ENCODE data around the gene AS3MT. TPM values are rescaled to one million over a fixed set of nuclear protein-coding genes. Genes with fewer than 3 reads are reported as not detected.
"Not testable (repeated sequence)": the region's sequence is repeated elsewhere in the genome, so short reads cannot be mapped to it uniquely, and the experiment has no call there.

The AS3MT gene
- total RNA-seq, 1 donor from 2014 or later: 0.36 TPM

DNA sequence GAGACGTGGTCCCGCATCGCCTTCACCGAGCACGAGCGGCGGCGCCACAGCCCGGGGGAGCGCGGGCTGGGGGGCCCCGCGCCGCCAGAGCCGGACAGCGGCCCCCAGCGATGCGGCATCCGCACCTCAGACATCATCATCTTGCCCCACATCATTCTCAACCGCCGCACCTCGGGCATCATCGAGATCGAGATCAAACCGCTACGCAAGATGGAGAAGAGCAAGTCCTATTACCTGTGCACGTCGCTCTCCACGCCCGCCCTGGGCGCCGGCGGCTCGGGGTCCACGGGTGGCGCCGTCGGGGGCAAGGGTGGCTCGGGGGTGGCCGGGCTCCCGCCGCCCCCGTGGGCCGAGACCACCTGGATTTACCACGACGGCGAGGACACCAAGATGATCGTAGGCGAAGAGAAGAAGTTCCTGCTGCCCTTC, 49.6 kb downstream of the AS3MT start:
- intact Hi-C loops (cut with micrococcal nuclease): loop anchor here (1.0 to 10.0 kb wide), 10 partner anchors 65 to 674 kb away; partner anchors contain the start of genes ACTR1A, ARL3, ATP5MK and BORCS7

DNA sequence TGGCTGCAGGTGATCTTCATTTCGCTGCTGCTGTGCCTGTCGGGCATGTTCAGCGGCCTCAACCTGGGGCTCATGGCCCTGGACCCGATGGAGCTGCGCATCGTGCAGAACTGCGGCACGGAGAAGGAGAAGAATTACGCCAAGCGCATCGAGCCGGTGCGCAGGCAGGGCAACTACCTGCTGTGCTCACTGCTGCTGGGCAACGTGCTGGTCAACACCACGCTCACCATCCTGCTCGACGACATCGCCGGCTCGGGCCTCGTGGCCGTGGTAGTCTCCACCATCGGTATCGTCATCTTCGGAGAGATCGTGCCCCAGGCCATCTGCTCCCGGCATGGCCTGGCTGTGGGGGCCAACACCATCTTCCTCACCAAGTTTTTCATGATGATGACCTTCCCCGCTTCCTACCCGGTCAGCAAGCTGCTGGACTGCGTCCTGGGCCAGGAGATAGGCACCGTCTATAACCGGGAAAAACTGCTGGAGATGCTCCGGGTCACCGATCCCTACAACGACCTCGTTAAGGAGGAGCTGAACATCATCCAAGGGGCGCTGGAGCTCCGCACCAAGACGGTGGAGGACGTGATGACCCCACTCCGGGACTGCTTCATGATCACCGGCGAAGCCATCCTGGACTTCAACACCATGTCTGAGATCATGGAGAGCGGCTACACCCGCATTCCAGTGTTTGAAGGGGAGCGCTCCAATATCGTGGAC, 50.1 kb downstream of the AS3MT start:
- intact Hi-C loops (cut with micrococcal nuclease): loop anchor here (5.0 to 10.0 kb wide), 2 partner anchors 277 to 565 kb away; partner anchors contain the start of gene TRIM8

DNA sequence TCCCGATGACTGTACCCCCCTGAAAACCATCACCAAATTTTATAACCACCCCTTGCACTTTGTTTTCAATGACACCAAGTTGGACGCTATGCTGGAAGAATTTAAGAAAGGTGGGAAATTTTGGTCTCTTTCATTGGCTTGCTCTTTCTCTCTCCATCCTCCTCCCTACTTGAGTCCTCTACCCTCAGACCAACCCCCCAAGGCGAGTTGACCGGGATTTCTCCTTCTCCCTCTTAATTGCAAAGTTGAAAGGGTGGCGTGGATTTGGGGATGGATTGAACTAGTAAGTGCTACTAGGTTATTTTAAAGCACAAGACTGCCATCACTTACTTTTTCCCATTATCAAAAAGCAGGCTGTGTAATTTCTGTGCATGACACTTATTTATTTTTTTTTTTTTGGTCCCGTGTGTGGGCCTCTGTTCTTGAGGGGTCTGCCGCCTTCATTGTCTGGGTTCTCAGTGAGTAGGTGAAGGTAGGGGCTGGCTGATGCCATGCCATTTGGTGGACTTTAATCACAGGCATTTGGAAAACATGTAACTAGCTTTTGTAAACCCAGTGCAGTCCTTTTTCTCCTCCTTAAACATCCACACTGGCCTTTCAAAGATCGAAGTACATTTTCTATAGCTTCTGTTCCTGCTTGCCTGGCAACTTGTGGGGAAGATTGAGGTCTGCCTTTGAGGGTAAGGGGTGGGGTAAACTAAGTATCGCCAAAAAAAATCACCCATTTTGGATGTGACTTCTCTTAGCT, 50.9 kb downstream of the AS3MT start:
- intact Hi-C loops (cut with micrococcal nuclease): loop anchor here (5.0 to 10.0 kb wide), 2 partner anchors 278 to 565 kb away; partner anchors contain the start of gene TRIM8

DNA sequence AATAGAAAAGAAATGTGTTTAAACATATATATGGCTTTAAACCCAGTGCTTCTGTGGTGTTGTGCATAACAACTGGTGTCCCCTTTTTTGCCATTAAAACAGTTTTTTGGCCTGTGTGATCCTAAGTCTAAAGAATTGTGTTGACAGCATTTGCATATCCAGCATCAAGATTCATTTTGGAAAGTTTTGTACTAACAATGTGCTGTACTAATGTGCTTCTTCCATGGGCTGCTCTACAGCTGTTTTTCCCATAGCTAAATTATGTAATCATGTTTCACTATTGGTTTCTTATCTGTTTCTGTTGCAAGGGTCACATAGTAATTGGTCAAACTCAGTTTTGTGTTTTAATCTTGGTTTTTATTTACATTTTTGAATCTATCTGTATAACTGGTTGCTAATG, 54.3 kb downstream of the AS3MT start:
- intact Hi-C loops (cut with micrococcal nuclease): no loop called here

DNA sequence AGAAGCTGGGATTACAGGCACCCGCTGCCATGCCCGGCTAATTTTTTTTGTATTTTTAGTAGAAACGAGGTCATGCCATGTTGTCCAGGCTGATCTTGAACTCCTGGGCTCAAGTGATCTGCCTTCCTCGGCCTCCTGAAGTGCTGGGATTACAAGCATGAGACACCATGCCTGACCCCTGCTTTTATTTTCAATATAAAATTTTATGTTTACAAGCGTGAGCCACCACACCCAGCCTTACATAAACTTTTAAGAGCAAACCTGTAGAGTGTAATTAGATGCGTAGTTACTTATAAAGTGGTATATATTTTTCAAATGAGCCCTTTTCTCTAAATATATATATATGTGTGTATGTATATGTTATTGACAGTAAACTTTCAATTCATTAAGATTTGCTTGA, 57.6 kb downstream of the AS3MT start:
- intact Hi-C loops (cut with micrococcal nuclease): no loop called here

DNA sequence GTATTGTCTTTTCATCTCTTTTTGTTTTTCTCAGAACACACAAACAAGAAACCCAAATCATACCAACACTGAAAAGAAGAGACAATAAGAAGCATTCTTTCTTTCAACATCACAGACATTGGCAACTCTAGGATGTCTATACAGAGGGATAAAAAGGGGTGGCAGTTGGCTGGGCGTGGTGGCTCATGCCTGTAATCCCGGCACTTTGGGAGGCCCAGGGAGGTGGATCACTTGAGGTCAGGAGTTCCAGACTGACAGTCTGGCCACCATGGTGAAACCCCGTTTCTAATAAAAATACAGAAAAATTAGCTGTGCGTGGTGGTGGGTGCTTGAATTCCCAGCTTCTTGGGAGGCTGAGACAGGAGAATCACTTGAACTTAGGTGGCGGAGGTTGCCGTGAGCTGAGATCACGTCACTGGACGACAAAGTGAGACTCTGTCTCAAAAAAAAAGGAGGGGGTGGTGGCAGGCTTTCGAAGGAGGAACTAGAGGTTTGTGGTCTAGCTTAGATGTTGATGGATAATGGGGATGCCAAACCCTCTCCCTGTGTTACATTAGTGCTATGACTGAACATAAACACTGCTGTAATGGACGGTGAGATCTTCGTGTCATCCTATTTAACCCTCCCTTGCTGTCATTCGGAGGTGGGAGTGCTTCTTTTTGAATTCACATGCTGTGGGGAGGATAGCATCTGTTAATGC, 58.2 kb downstream of the AS3MT start:
- intact Hi-C loops (cut with micrococcal nuclease): no loop called here

DNA sequence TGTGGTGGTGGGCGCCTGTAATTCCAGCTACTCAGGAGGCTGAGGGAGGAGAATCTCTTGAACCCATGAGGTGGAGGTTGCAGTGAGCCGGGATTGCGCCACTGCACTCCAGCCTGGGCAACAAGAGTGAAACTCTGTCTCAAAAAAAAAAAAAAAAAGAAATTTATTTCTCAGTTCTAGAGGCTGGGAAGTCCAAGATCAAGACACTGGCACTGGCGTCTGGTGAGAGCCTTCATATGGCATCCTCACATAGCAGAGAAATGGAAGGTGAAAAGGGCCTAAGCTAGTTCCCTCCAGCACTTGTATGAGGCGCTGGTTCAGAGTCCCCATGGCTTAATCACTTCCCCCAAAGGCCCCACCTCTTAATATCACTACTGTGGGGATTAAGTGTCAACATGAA, 59.2 kb downstream of the AS3MT start:
- intact Hi-C loops (cut with micrococcal nuclease): not testable (repeated sequence)

DNA sequence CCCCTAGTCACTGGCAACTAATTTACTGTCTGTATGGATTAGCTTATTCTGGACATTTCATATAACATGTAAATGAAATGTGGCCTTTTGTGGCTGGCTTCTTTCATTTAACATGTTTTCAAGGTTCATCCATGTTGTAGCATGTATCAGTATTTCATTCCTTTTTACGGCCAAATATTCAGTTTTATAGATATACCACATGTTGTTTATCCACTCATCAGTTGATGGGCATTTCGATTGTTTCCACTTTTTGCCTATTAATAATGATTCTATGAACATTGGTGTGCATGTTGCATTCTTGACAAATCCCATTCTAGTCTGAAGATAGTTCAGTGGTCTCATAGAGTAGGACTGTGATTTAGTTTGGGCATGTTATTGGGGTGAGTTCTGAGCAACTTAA, 61.5 kb downstream of the AS3MT start:
- intact Hi-C loops (cut with micrococcal nuclease): no loop called here

DNA sequence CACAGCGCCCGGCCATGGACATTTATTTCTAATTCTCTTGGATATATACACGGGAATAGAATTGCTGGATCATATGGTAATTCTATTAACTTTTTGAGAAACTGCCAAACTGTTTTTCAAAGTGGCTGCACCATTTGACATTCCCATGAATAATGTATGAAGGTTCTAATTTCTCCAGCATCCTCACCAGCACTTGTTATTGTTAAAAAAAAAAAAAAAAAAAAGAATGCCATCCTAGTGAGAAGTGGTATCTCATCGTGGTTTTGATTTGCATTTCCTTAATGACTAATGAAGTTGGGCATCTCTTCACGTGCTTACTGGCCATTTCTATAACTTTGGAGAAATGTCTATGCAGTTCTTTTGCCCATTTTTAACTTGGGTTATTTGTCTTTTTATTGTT, 62.4 kb downstream of the AS3MT start:
- intact Hi-C loops (cut with micrococcal nuclease): no loop called here

DNA sequence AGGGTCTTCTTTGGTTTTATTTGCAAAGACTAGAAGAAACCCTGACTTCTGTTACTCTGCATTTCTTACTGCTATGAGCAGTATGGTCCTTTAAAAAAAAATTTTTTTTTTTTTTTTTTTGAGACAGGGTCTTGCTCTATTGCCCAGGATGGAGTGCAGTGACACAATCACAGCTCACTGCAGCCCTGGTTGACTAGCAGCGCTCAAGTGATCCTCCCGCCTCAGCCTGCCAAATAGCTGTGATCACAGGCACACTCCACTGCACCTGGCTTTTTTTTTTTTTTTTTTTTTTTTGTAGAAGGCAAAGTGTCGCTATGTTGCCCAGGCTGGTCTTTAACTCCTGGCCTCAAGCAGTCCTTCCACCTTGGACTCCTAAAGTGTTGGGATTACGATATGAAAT, 66.2 kb downstream of the AS3MT start:
- intact Hi-C loops (cut with micrococcal nuclease): no loop called here

DNA sequence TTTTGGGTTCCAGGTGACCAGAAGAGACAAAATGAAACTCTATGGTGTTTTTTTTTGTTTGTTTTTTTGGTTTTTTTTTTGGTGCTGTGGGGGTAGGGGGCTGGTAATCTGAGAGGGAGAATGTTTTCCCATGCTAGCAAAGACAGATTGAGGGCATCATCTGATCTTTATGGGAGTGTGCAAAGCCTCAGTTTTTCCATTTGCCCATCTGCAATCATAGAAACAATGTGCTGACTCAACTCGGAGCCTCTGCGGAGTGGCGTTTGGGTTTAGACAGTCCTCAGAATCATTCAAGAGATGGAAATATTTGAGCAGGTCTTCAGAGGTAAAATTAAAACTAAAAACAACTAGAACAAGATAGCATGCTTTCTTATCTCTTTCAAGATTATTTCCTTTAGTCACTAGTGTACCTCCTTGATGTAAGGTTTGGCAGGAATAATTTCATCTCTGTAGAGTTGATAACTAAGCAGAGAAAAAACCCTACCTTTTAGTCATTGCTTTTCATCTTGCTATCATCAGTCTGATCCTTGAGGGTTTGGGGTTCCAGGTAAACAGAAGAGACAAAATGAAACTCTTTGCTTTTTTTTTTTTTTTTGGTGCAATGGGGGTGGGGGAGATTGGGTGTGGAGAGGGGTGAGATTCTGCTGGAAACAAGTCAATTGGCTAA, 66.8 kb downstream of the AS3MT start:
- intact Hi-C loops (cut with micrococcal nuclease): no loop called here

DNA sequence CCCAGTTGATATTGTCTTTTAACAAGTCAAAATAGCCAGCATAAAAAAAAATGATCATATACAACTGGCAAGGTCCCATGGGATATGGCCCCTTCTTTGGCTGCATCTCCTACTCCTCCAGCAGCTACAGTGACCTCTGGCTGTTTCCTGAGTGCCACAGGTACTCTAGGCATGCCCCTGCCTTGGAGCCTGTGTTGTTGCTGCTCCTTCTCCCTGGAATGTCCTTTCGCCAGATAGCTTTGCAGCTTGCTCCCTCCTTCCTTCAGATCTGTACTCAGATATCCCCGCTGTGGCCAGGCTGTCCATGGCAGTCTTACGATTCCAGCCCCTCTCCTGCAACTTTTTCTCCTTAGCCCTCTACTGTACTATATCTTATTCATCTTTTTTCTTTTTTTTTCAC, 72.1 kb downstream of the AS3MT start:
- intact Hi-C loops (cut with micrococcal nuclease): no loop called here

DNA sequence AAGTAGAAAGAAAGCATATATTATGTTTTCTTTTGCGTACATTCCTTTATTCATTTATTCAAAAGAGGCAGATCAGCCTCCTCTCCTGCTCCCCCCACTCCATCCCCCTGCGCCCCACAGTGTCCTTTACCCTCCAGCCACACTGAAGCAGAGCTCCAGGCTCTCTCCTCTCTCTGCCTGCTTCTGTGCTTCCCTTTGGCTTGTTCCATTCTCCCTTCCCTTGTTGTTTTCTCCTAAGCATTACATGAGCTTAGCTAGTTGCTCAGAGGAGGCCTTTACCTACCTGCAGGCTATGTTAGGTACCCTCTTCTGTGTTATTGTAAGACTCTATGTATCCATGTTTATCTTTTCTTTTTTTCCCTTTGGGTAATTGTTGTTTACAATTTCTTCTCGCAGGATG, 76.2 kb downstream of the AS3MT start:
- intact Hi-C loops (cut with micrococcal nuclease): no loop called here

DNA sequence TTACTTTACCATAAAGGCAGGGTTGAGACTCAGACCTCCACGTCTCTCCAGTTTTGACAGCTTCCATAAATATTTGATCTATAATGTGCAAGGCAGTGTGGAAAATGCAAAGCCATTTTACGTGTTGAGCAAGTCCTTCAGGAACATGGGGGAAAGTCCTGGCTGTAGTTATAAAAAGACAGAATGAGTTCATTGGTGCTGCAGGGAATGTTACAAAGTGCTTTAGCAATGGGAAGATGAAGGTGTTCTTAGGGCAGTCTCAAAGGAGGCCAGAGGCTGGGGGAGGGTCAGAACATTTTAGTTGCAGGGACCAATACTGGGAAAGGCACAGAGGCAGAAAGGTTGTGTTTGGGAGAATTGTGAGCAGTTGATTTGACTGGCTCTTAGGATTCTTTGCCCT, 76.7 kb downstream of the AS3MT start:
- intact Hi-C loops (cut with micrococcal nuclease): no loop called here

DNA sequence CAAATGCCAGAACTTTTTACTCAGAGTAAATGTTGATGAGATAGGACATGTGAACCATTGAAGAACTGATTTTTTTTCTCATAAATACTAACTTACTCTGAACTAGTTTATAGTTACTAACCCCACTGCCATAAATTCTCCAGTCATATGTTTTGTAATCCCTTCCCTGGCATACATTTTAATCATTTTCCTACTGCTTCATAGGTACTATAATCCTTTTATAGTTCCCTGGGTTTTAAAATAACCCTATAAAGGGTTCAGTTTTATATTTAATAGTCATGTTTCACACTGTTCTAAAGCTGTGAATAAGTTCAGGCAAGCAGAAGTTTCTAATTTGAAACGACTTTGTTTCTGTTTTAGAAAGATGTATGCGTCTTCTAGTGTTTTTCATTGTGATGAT, 77.7 kb downstream of the AS3MT start:
- intact Hi-C loops (cut with micrococcal nuclease): no loop called here

DNA sequence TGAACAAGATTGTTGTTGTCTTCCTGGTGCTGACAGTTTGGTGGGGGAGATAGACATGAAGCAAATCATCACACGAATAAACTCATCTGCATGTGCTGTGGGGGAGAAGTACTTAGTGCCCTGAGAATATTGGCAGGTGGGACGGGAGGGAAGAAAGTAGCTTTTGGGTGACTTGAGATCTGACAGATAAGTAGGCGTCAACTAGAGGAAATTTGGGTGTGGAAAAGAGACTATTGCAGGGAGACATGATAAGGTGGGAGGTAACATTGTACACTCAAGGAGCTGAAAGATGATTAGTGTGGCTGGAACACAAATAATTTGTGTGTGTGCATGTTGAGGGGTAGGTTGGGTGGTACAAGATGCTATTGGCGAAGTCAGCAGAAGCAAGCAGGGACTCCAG, 78.9 kb downstream of the AS3MT start:
- intact Hi-C loops (cut with micrococcal nuclease): no loop called here

DNA sequence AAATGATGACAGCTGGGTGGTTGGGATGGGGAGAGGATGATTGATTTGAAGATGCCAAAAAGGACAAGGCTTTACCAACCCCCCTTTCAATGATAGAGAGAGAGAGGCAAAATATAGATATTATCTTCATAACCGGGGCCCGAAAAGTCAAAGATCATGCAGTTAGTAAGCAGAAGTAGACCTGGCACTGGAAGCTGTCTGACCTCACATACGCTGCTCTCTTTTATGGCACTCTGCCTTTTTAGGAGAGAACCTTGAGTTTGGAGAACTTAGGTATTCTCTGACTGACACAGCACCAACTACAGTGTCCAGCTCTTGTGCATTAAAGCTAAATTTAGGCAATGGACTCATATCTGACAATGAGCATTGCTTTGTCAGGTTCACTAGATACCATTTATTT, 79.5 kb downstream of the AS3MT start:
- intact Hi-C loops (cut with micrococcal nuclease): no loop called here

DNA sequence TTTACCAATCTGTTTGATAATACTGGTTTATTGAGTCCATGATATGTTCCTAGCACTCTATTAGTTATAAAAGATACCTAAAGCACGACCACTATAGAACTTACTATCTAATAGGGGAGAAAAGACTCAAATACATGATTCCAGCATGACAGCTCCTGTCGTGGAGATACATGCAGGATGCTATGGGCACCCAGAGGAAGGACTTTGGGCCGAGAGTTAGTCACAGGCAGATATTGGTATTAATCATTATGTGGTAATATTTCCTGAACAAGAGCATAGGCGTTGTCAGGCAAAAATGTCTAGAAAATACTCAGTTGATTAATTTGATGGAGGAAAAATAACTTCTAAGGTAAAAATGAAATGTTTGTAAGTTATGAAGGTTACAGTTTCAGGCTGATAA, 80.6 kb downstream of the AS3MT start:
- intact Hi-C loops (cut with micrococcal nuclease): no loop called here

DNA sequence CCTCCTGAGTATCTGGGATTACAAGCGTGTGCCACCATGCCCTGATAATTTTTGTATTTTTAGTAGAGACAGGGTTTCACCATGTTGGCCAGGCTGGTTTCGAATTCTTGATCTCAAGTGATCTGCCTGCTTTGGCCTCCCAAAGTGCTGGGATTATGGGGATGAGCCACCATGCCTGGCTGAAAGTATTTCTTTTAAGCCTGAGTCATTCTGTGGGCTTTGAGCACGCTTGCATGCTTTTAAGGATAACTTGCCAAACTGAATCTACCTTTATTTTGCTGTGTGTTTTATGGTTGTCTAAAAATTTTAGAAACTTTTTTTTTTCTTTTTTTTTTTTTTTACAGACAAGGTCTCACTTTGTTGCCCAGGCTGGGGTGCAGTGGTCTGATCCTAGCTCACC, 82.0 kb downstream of the AS3MT start:
- intact Hi-C loops (cut with micrococcal nuclease): no loop called here
